Activated T-helper 1 cell treated with anti-CD3 and anti-CD28 coated beads, Interleukin-12 subunit alpha, Interleukin-12 subunit beta, Interleukin-2, Interleukin-4 antibody, amounts not matched to agents 30 ng/mL and 10 ng/mL and 1 ng/mL, durations not matched to agents 14 hours and 24 hours and 36 hours (primary cell): Measurements from ENCODE around the gene EPC1. TPM values are rescaled to one million over a fixed set of nuclear protein-coding genes. Genes with fewer than 3 reads are reported as not detected.

Experiments used
- DNase-seq: peaks from one replicate; pipeline ENCODE4 v3.0.0; 2021; ENCODE audit warnings: low spot score
- H3K27ac Mint-ChIP-seq: one replicate; pipeline ENCODE4 v1.8.0; 2021; ENCODE audit warnings: mild to moderate bottlenecking, mixed read lengths
- H3K27me3 Mint-ChIP-seq: one replicate; pipeline ENCODE4 v1.8.0; 2022; ENCODE audit warnings: mild to moderate bottlenecking, moderate library complexity, mixed read lengths; ENCODE audit not compliant: insufficient read depth
- H3K36me3 Mint-ChIP-seq: one replicate; pipeline ENCODE4 v1.8.0; 2021; ENCODE audit warnings: low read depth, mixed read lengths
- H3K4me1 Mint-ChIP-seq: one replicate; pipeline ENCODE4 v1.8.0; 2021; ENCODE audit warnings: low read depth, mixed read lengths
- H3K4me3 Mint-ChIP-seq: one replicate; pipeline ENCODE4 v1.8.0; 2021; ENCODE audit warnings: mild to moderate bottlenecking, moderate library complexity, mixed read lengths
- H3K9me3 Mint-ChIP-seq: one replicate; pipeline ENCODE4 v1.8.0; 2021; ENCODE audit warnings: mixed read lengths
- intact Hi-C: fragments of 100-400 bp; cut with micrococcal nuclease; formaldehyde crosslinking; loops from one replicate; pipeline ENCODE4 v1.15.1; 2024
- total RNA-seq: library from RNA; stranded (reverse); gene quantifications from 2 replicates; pipeline ENCODE4 v1.2.3, GENCODE V29; 2022

Gene EPC1
- total RNA-seq, 1 donor from 2014 or later = 37.8 TPM

DNA sequence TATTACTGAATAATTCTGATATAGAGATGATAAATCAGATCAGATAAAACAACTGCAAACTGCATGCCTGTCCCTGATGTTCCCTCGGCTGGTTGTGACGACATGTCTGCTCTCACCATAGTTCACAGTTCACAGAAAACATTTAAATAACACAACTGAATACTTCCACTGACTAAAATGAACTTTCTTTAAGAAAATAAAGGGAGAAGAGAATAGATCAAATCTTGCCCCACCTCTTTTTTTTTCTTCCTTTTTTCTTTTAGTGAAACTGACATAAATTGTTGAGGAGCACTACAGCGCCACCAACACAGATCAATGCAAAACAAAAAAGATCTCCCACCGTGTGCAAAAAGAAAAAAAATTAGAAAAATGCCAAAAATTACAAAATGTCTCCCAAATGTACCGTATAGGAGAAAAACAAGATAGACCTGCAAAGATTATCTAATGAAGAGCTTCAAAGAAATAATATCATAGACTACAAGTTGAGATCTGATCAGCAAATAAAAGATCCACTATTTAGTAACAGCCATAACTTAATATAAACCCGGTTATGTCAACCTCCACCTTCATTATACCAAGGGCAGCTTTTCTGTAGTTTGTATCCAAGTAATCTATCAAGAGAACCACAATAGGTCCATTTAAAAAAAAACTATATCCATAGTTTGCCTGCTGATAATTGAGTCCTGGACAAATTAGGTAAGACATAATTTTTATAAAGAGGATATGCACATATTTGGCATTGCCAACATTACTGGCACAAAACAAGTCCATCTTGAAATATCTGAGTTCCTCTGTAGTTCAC is 30.7 kb upstream of the EPC1 start:
- H3K9me3 Mint-ChIP-seq = peaks cover 5% of the 10 kb centered on the region
- no peak for DNase-seq

DNA sequence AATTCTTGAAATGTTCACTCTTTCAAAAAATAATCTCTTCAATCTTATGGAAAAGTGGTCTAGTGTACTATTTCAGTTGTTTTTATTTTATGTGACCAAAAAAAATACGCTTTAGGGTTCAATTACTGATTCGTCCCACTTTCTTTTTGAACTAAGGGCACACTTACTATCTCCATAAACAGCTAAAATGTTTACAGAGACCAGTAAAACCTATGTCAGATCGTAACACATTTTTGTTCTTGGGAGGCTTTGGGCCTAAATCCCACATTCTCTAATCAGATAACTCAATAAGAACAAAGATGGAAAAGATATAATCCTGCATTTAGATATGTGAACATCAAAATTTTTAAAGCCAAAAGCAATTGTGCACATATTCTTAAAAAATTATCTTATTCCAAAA is 29.8 kb upstream of the EPC1 start:
- Mint-ChIP-seq H3K36me3 (peaks cover 4% of the 10 kb centered on the region), H3K9me3 (peaks cover 5% of the 10 kb centered on the region), H3K27ac (peak overlapping the region; percentile 71), H3K27me3 (no peaks in the 10 kb centered on the region), H3K4me3 (no peak overlapping the region), H3K4me1 (peaks cover 34% of the 10 kb centered on the region)
- intact Hi-C loops = loop anchor here (1.0 to 5.0 kb wide), 4 partner anchors 132 to 761 kb away; partner anchors contain the start of genes ITGB1 and KIF5B
- DNase-seq = no peak

More for the DNA sequence above, 30.7 kb upstream of the EPC1 start:
- Mint-ChIP-seq H3K27me3 (no peaks in the 10 kb centered on the region), H3K4me1 (peaks cover 30% of the 10 kb centered on the region), H3K27ac (no peak overlapping the region), H3K36me3 (no peaks in the 10 kb centered on the region), H3K4me3 (no peak overlapping the region)
- intact Hi-C loops = loop anchor here (1.0 to 5.0 kb wide), 11 partner anchors 10 to 760 kb away; partner anchors contain the start of genes CCDC7, ITGB1 and KIF5B

DNA sequence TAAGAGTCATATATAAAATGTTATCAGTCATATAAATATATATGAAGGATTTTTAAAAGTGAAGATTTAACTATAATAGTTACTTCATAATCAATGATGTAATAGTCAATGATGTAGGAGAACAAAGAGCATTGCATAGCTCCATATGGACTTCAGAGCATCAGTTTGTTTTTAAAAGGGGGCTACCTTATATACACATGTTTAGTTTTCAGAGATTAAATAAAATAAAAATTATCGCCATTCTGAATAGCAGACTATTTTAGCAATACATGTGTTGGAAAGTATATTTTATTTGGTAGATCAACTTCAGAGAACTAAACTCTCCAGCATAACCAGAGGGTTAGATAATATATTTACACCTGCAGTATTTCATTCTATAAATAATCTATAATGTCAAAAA is 29.1 kb upstream of the EPC1 start:
- peaks cover 31% of the 10 kb centered on the region for H3K4me1 Mint-ChIP-seq
- intact Hi-C loops = loop anchor here (5.0 kb wide), 3 partner anchors 319 to 761 kb away; partner anchors contain the start of genes ITGB1 and KIF5B
- no peak for DNase-seq
- no peaks in the 10 kb centered on the region for H3K27me3 Mint-ChIP-seq
- peaks cover 4% of the 10 kb centered on the region for H3K36me3 Mint-ChIP-seq
- peaks cover 5% of the 10 kb centered on the region for H3K9me3 Mint-ChIP-seq
- no peak overlapping the region for H3K4me3 Mint-ChIP-seq
- H3K27ac Mint-ChIP-seq = no peak overlapping the region

DNA sequence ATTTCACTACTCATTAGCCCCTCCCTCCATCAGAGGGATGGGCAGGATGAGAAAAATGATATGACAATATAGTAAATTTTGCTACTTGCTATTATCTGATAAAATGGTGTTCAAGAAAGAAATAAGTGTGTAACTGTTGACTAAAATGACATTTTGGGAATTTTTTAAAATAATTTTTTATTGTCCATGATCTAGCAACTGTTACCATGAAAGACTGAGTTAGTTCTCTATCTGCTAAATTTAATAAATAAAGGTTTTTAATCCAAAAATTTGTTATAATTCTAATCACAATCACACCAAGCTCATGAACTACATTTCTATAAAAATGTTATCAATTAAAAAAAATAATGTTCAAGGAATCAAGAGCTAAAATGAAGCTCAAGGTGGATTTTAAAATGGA is 28.7 kb upstream of the EPC1 start:
- Mint-ChIP-seq H3K4me3 (no peak overlapping the region), H3K4me1 (peaks cover 31% of the 10 kb centered on the region), H3K9me3 (peaks cover 5% of the 10 kb centered on the region)

DNA sequence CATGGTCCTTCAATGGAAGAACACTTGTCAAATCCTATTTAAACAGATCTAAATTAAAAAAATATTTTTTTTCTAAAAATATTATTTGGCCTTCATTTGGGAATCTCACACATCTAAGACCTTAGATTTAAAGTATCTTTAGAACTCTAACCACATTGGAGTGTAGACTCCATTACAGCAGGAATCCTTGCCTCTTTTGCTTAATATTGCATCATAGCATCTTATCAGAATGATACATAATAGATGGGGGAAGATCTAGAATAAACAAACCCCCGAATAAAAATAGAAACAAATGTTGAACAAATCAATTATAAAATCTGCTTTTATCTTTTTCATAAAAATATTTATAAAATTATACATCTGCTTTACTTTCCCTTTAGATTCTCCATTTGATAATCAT is 27.6 kb upstream of the EPC1 start:
- H3K36me3 Mint-ChIP-seq = peaks cover 4% of the 10 kb centered on the region
- H3K27ac Mint-ChIP-seq = no peak overlapping the region
- H3K27me3 Mint-ChIP-seq = no peaks in the 10 kb centered on the region
- intact Hi-C loops = loop anchor here (5.0 kb wide), 3 partner anchors 317 to 763 kb away; partner anchors contain the start of genes ITGB1 and KIF5B
- H3K4me1 Mint-ChIP-seq = peaks cover 31% of the 10 kb centered on the region
- H3K4me3 Mint-ChIP-seq = peak overlapping the region; percentile 45
- DNase-seq = no peak
- peaks cover 5% of the 10 kb centered on the region for H3K9me3 Mint-ChIP-seq

More for the DNA sequence above, 28.7 kb upstream of the EPC1 start:
- intact Hi-C loops = loop anchor here (5.0 kb wide), 3 partner anchors 318 to 762 kb away; partner anchors contain the start of genes ITGB1 and KIF5B
- no peaks in the 10 kb centered on the region for H3K27me3 Mint-ChIP-seq
- peaks cover 4% of the 10 kb centered on the region for H3K36me3 Mint-ChIP-seq
- H3K27ac Mint-ChIP-seq = no peak overlapping the region
- no peak for DNase-seq

DNA sequence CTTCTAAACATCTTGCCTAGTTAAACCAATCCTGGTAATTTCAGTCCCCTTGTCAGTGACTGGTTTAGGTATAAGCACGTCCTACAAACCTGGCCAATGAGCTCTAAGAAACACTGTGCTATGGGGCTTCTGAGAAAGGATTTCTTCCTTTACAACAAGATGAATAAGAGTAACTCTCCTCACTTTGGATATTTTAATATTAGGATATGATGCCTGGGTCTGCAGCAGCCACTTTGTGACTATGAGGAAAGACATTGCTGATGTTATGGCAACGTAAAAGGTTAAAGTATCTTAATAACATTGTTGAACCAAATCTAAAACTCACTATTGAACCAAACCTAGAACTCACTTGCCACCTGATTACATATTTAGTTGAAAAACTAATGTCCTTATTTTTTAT is 26.5 kb upstream of the EPC1 start:
- Mint-ChIP-seq H3K4me3 (no peak overlapping the region), H3K27me3 (no peaks in the 10 kb centered on the region), H3K36me3 (peaks cover 4% of the 10 kb centered on the region), H3K4me1 (peaks cover 34% of the 10 kb centered on the region), H3K27ac (no peak overlapping the region), H3K9me3 (peaks cover 5% of the 10 kb centered on the region)
- DNase-seq = no peak
- intact Hi-C loops = no loop called here

DNA sequence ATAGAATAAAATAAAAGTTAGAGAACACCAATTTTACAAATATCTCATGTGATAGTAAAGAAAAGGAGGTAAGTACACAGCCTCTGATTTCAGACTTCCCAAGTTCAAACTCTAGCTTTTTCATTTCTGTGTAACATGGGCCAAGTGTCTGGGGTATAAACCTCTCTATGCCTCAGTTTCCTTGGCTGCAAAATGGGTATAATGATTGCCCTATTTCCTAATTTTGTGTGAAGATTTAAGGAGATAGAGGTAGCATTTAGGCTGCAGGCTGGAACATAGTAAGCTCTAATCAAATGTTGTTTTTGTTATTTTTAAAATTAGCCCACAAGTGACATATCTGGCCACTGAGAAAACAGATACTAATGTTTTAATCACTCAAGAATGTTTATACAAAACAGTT is 26.1 kb upstream of the EPC1 start:
- Mint-ChIP-seq H3K9me3 (peaks cover 5% of the 10 kb centered on the region), H3K4me1 (peaks cover 39% of the 10 kb centered on the region), H3K27ac (no peak overlapping the region), H3K27me3 (no peaks in the 10 kb centered on the region), H3K4me3 (no peak overlapping the region), H3K36me3 (peaks cover 4% of the 10 kb centered on the region)
- intact Hi-C loops = no loop called here
- no peak for DNase-seq

DNA sequence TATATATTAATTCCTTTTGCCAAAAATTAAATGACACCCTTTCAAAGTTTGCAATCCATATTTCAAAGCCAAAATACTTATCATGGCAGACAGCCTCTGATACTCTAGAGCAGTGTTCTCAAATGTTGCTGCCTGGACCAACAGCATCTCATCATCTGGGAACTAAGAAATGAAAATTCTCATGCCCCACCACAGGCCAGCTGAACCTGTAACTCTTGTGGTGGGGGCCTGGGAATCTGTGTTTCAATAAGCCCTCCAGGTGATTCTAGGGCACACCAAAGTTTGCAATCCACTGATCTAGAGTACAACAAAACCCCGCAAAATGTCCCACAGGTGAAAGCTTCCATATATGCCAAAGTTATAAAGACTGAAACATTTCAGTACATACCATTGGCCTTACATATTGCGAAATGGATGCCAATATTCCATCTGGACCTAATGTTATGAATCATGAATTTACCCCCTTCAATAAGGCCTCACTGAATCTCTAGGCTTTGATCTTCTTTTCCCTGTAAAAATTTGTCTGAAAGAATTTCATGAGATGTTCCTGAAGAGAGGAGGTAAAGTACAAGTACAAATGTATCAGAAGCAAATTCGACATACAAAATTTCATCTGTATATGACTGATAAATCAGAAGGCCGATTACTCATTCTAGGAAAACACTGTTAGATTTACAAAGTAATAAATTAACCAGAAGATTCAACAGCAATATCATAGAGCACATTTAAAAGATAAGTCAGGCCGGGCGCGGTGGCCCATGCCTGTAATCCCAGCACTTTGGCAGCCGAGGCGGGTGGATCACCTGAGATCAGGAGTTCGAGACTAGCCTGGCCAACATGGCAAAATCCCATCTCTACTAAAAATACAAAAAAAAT is 25.3 kb upstream of the EPC1 start:
- H3K9me3 Mint-ChIP-seq = peaks cover 5% of the 10 kb centered on the region
- H3K27me3 Mint-ChIP-seq = no peaks in the 10 kb centered on the region
- intact Hi-C loops = no loop called here
- no peak overlapping the region for H3K27ac Mint-ChIP-seq
- DNase-seq = no peak
- H3K4me1 Mint-ChIP-seq = peaks cover 45% of the 10 kb centered on the region
- peaks cover 4% of the 10 kb centered on the region for H3K36me3 Mint-ChIP-seq
- H3K4me3 Mint-ChIP-seq = no peak overlapping the region

DNA sequence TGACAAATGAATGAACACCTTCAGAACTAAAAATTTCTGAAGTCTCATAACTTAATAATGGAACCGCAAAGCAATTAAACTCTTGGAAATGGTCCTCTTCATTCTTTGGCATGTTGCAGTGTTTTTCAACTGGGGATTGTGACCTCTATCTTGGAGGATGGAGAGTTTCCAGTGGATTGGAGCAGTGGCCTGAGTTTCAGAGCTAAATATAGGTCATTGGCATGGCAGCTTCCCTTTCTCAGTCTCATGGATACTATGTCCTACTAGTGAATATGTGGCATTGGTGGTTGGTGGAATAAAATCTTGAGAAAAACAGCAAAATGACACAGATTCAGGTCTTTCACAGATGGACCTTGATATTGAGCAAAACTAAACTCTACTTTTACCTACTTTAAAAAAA is 24.1 kb upstream of the EPC1 start:
- intact Hi-C loops = no loop called here
- peaks cover 45% of the 10 kb centered on the region for H3K4me1 Mint-ChIP-seq
- H3K4me3 Mint-ChIP-seq = no peak overlapping the region
- peaks cover 5% of the 10 kb centered on the region for H3K9me3 Mint-ChIP-seq
- H3K36me3 Mint-ChIP-seq = peaks cover 4% of the 10 kb centered on the region
- H3K27ac Mint-ChIP-seq = no peak overlapping the region
- no peaks in the 10 kb centered on the region for H3K27me3 Mint-ChIP-seq
- DNase-seq = no peak

DNA sequence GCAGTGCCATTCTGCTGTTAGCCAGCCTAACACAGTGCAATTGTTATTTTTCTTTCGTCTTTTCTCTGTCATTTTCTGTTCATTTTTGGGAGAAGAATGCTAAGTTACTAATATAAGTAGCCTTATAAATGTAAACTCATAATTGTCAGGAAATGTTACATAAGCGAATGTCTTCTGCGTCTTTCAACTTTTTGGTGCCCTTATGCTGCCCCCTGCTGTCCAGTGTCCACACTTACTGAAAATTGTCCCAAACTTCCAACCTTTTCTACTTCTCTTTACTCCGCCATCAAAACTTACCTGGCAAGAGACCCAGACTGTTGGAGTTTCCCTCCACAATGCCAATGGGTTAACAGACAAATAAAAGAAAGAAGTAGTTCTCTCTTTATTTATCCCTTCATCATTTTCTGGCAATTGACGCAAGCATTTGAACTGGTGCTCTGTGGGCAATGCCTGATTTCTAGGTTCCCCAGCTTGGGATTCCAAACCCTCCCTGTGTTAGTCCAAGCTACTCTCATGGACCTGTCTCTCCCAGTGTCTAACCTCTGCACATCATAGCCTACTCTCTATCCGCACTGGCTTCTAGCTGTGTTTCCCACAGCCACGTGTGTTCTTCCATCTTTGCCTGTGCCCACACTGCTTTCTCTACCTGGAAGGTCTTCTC is 21.0 kb upstream of the EPC1 start:
- Mint-ChIP-seq H3K36me3 (peaks cover 4% of the 10 kb centered on the region), H3K9me3 (no peaks in the 10 kb centered on the region), H3K4me3 (no peak overlapping the region), H3K27ac (peak overlapping the region; percentile 8), H3K27me3 (no peaks in the 10 kb centered on the region), H3K4me1 (peaks cover 45% of the 10 kb centered on the region)
- peak; percentile 49 for DNase-seq
- intact Hi-C loops = loop anchor here (1.0 to 5.0 kb wide), 6 partner anchors 10 to 506 kb away; no protein-coding TSS in a partner anchor

DNA sequence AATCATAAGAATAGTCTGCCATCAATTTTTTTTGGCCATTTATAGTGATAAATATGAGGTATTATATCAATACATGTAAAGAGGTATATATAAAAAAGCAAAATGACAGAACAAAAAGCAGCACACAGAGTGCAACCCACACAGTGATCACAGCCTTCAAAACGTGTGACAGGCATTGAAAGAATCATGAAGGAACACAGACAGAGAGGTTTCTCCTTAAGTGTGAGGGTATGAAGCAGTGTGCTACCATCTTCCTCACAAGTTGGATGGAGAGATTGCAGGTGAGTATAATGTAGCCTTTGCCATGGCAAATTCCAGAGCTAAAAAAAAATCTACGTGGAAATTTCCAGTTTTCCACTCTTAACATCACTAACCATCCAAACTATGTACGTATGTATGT is 19.6 kb upstream of the EPC1 start:
- no peaks in the 10 kb centered on the region for H3K27me3 Mint-ChIP-seq
- peaks cover 52% of the 10 kb centered on the region for H3K4me1 Mint-ChIP-seq
- H3K27ac Mint-ChIP-seq = peak overlapping the region; percentile 34
- no peak for DNase-seq
- intact Hi-C loops = loop anchor here (1.0 to 5.0 kb wide), 2 partner anchors 9 to 504 kb away; no protein-coding TSS in a partner anchor
- H3K9me3 Mint-ChIP-seq = no peaks in the 10 kb centered on the region
- peak overlapping the region; percentile 19 for H3K4me3 Mint-ChIP-seq
- H3K36me3 Mint-ChIP-seq = peaks cover 2% of the 10 kb centered on the region

DNA sequence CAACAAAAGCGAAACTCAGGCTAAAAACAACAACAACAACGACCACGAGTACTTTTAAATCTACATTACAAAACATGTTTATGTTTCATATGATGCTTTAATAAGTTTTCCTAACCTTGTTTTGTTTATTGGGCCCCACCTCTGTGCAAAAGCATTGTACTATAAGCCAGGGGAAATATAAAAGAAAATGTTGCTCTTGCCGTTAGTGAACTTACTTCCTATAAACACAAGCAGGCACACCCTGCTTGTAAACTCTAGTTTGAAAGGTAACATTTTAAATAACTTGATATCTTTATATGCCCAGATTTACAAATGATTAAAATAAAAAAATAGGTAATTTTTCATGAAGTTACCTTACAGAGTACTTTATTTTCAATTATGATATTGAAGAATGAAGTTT is 19.2 kb upstream of the EPC1 start:
- H3K27me3 Mint-ChIP-seq = no peaks in the 10 kb centered on the region
- intact Hi-C loops = loop anchor here (1.0 to 5.0 kb wide), 2 partner anchors 9 to 504 kb away; no protein-coding TSS in a partner anchor
- DNase-seq = no peak
- peaks cover 2% of the 10 kb centered on the region for H3K36me3 Mint-ChIP-seq
- peak overlapping the region; percentile 58 for H3K4me3 Mint-ChIP-seq
- H3K9me3 Mint-ChIP-seq = no peaks in the 10 kb centered on the region
- no peak overlapping the region for H3K27ac Mint-ChIP-seq
- H3K4me1 Mint-ChIP-seq = peaks cover 56% of the 10 kb centered on the region
